ENCODE measurements around the gene BICD2. TPM values are rescaled to one million over a fixed set of nuclear protein-coding genes. Genes with fewer than 3 reads are reported as not detected.

Gene BICD2
- total RNA-seq, 4 donors from 2014 or later = 28.3 to 54.0 (median 44.2) TPM

DNA sequence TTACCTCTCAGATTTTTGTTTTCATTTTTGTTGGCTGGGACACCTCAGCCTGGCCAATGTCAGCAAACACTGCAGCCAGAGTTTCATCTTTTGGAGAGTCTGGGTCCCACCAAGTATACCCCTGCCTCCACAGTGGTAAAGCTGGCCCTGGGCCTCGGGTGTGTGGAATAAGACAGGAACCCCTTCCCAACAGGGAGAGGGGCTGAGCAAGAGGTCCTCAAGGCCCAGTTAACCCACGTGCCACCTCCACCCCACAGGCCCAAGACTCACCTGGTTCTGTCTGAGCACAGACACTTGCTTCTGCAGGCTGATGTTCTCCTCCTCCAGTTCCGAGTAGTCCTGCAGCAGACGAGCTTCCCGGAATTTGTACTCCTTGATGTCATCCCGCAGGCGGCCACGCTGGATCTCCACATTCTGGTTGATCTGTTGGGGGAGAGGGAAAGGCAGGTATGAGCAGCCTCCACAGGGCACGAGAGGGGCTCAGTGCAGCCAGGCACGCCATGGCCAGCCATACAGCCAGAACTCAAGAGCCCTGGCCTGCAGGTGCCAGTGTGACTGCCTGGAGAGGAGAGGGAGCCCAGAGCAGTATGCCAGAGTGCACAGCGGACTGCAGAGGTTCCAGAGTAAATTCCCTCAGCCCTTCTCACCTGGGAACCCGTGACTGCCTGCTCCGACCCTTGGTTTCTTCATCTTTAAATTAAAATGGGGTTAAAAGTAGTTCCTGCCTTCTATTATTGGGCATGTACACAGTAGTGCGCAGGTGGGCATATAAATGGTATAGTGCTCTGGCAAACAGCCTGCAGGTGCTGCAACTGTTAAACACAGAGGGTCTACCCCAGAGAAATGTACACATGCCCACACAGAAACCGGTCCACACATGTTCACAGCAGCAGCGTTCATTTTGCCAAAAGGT, 42.0 kb downstream of the BICD2 start:
- TF ChIP-seq, protein P1, sequence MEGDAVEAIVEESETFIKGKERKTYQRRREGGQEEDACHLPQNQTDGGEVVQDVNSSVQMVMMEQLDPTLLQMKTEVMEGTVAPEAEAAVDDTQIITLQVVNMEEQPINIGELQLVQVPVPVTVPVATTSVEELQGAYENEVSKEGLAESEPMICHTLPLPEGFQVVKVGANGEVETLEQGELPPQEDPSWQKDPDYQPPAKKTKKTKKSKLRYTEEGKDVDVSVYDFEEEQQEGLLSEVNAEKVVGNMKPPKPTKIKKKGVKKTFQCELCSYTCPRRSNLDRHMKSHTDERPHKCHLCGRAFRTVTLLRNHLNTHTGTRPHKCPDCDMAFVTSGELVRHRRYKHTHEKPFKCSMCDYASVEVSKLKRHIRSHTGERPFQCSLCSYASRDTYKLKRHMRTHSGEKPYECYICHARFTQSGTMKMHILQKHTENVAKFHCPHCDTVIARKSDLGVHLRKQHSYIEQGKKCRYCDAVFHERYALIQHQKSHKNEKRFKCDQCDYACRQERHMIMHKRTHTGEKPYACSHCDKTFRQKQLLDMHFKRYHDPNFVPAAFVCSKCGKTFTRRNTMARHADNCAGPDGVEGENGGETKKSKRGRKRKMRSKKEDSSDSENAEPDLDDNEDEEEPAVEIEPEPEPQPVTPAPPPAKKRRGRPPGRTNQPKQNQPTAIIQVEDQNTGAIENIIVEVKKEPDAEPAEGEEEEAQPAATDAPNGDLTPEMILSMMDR (IDR thresholded peaks at IDR 0.05) = no peak
- no peak for ATAC-seq (ENCODE audit: low FRiP score)
- no peak for DNase-seq (ENCODE audit: low spot score)

DNA sequence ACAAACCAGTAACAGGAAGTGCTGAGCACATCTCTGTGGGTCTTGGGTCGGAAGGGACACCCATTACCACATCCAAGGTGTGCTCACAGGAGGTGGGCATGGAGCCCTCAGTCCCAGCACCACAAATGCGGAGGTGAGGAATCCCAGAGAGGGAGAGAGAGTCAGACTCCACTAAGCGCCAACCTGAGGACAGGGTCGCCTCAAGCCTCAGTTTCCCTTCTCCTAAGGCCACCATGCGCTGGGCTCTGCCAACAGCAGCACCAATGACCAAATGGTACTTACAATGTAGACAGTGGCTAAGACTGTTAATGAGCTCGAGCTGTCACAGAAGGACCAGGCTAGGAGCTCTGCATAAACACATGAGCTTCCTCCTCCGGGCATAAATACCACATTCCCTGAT, 43.1 kb downstream of the BICD2 start:
- DNase-seq (ENCODE audit: low spot score) (no peak), ATAC-seq (ENCODE audit: low FRiP score) (no peak)
- TF ChIP-seq, protein P1 (IDR thresholded peaks at IDR 0.05) = no peak

DNA sequence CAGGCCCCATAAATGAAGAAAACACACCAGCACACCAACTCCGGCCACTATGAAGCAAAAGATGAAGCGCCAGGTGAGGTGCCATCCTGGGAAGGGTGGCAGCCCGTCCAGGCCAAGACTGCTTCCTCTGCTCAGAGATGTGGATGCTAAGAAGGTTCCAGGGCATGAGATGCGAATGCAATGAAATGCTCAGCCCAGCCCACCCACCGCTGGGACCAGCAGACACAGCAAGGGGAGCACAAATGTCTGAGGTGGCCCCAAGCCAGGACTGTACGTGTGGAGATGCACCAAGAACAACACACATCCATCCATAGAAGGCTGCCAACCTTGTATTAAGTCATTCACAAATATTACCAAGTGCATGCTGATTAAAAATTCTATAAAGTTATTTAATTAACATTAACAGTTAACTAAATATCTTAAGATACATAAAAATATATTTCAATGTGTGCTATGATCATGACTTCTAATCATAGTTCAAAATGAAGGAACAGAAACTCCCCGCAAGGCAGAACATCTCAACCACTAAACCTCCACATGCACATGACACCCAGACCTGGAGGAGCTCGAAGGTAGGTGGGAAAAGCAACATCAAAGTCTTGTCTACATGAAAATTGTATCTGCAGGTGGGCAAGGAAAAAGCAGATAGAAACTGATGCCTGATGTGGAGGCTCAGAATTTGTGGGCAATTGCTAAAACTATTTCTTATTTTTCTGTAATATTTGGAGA, 43.7 kb downstream of the BICD2 start:
- no peak for ATAC-seq (ENCODE audit: low FRiP score)
- TF ChIP-seq, protein P1 (IDR thresholded peaks at IDR 0.05) = no peak
- no peak for DNase-seq (ENCODE audit: low spot score)

DNA sequence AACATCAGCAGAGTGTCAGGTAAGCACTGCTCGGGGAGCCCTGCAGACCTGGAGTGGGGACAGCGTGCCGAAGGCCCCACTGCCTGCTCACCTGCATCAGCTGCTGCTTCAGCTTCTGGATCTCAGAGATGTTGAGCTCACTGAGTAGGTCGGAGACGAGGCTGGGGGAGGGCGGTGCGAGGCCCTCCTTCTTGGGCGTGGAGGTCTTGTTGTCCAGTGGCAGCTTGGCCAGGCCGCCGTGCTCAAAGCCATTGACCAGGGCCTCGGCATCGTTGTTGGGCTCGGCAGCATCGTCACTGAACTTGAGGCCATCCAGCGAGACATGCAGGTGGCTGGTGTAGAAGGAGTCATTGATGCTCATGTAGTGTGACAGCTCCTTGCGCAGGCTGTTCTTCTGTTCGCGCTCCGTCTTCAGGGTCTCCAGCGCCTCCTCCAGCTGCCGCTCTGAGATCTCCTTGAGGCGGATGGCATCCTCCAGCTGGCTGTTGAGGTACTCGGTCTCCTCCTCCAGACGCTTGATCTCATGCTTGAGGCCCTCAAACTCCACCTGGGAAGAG, 44.3 kb downstream of the BICD2 start:
- no peak for ATAC-seq (ENCODE audit: low FRiP score)
- TF ChIP-seq, protein P1 (IDR thresholded peaks at IDR 0.05) = no peak
- DNase-seq (ENCODE audit: low spot score) = no peak

DNA sequence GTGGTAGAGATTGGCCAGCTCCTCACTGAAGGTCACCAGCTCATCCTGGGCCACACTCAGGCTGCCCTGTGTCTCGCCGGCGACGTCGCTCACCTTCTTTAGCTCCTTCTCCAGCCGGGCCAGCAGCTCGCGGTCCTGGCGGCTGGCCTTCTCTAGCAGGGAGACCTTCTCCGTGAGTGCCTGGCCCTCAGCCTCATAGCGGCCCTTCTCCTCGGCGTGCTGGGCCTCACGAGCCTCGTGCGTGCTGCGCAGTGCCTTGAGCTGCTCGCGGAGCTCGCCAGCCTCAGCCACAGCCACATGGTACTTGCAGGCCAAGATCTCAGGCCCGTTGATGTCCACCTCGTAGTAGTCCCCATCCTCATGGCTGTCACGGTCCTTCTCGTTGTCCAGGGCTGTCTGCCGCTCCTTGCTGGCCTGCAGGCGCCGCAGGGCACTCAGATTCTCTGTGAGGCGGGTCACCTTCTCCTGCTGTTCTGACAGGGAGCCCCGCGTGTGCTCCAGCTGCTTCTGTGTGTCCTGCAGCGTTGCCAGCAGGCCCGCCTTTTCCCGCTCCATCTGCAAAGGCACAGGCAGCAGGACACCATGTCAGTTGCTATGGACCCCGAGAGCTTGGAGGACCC, 45.5 kb downstream of the BICD2 start:
- no peak for DNase-seq (ENCODE audit: low spot score)

More for the DNA sequence above, 45.5 kb downstream of the BICD2 start:
- TF ChIP-seq, protein P1 (IDR thresholded peaks at IDR 0.05) = no peak
- ATAC-seq (ENCODE audit: low FRiP score) = no peak
